HG03565 (cell line): Measurements from ENCODE around the gene IL36B.

ENCODE experiments used
- ATAC-seq: cut with Tn5 transposase; IDR thresholded peaks from one replicate; pipeline ENCODE4 v1.9.1; 2021; ENCODE audit warnings: mild to moderate bottlenecking, moderate library complexity; ENCODE audit not compliant: unreplicated experiment

IL36B gene

DNA sequence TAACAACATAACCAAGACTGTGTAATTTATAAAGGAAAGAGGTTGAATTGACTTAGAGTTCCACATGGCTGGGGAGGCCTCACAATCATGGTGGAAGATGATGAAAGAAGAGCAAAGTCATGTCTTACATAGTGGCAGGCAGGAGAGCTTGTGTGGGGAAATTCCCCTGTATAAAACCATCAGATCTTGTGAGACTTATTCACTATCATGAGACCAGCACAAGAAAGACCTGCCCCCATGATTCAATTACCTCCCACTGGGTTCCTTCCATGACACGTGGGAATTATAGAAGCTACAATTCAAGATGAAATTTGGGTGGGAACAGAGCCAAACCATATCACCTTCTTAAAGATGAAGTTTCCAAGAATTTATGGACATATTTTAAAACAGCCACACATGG, 3.9 kb upstream of the IL36B start:
- no peak for ATAC-seq

DNA sequence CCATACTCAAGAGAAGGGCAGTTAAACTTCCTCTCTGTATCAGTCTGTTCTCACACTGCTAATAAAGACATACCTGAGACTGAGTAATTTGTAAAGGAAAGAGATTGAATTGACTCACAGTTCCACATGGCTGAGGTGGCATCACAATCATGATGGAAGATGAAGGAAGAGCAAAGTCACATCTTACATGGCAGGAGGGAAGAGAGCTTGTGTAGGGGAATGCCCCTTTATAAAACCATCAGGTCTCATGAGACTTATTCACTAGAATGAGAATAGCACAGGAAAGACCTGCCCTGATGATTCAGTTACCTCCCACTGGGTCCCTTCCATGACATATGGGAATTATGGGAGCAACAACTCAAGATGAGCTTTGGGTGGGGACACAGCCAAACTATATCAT, 1.4 kb upstream of the IL36B start:
- ATAC-seq, result no peak

DNA sequence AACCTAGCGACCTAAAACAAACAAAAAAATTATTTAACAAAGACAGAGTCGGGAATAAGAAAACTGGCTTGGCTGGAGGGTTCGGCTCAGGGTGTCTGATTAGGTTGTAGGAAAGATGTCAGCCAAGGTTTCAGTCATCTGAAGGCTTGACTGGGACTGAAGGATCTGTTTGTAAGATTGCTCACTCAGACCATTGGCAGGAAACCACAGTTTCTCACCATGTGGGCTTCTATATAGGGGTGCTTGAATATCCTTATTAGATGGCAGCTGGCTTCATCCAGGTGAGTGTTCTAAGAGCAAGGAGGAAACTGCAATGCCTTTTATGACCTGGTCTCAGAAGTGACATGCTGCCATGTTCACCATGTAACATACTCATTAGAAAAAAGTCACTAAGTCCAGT, 999 bp upstream of the IL36B start:
- no peak for ATAC-seq

DNA sequence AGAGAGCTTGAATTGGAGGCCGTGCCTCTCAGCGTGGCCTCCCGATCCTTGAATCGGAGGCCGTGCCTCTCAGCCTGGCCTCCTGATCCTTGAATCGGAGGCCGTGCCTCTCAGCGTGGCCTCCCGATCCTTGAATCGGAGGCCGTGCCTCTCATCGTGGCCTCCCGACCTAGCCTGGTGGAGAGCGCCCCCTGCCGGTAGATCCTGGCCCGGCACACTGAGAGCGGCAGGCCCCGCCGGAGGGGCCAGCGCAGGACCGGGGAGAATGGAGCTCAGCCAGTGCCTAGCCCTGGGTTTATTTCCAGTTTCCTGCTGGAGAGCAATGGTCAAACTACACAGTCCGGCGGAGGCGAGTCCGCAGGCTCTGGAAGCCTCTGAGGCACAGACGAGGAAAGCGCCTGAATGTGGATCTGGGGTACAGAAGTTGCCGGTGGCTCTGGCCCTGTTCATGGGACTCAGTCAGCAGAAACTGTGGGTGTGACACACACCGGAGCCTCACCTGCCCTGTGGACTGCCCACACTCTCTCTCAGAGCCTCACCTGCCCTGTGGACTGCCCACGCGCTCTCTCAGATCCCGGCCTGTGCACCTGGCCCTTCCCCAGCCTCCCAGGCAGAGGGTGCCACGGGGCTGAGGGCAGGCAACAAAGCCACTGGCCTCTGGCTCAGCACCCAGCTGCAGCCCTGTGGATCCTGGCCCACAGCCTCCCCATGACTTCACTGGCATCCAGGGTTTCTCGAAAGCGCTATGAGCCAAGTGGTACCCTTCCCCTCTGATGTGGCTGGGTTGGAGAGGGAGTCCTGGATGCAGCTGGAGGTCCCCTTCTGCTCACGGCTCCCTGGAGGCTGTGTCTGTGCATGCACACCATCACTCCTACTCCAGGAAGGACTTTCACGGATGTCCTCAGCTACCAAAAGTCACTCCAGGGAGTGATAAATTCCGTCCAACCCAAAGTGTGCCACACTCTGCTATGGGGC, 1.5 kb downstream of the IL36B start:
- no peak for ATAC-seq

DNA sequence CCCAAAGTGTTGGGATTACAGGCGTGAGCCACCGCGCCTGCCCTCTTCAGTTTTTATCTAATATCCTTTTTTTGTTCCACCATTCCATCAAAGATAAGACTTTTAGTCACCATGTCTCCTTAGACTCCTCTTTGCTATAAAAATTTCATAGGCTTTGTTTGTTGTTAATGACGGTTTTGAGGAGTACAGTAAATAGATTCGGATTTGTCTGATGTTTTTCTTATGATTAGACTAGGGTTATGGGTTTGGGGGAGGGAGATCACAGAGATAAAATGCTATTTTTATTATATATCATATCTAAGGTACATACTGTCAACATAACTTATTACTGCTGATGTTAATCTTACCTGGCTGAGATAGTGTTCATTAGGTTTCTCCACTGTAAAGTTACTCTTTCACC, 6.2 kb downstream of the IL36B start:
- ATAC-seq, result no peak

DNA sequence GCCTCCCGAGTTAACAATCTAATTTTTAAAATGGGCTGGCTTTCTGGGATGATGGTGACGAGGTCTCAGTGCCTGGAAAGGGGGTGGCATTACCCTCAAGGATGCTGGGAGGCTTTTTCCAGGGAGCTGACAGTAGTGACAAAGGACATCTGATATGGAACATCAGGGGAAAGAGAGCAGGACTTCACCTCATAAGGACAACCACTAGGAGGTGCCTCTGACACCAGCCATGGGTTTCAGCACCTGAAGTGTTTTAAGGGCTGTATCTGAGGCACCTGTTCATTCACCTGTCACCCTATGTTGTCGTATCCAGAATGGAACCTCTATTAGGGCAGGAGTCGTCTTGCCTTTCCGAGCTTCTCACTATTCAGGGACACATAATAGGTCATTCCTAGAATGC, 10.8 kb downstream of the IL36B start:
- no peak for ATAC-seq

DNA sequence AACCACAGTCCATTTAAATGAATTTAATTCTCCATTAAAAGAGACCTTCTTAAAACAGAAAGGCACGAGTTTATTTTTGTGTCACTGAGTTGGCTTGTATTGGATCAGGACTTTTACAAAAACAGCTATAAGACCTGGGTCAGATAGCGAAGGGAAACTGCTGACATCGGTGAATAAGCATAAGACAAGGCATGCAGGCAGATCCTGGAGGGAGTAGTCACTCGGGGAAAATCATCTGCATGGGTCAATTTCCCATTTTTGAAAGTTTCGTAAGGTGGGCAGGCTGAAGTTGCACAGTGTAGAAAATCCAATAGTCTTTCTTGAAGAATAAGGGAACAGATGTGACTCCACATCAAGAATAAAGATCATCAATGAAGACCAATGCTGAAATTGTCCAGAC, 12.9 kb downstream of the IL36B start:
- ATAC-seq, result no peak

DNA sequence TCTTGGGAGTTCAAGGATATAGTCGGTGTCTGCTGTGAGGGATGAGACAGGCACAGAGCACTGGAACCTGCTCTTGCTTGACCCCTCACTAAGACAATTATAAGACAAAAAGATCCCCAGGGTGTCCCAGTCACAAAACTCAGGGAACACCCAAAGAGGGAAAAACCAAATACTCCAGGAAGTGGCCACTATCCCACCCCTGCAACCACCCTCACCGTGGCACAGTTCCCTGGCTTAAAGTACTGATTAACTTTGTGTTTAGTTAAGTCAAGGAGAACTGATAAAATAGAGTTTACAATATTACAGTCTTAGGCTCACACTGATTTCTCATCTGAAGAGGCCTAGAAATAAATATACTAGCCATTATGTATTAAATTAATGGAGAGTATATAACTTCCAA, 13.5 kb downstream of the IL36B start:
- ATAC-seq, result no peak

DNA sequence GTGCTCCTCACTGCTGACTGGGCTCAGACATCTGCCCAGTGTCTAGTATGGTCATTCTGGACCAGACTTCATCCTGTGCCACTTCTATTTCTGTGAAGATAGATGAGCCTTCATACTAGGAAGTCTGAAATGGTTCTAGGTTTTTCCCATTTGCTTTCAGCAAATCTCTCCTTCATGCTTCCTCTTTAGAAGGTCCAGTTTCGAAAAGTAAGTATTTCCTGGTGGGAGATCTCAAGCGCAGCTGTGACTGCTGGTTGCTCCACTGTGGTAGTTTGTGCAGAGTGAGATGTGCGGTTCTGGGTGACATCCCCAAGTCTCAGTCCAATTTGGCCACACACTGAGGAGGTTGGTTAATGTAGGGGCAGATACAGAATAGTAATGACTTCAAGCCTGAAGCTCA, 14.4 kb downstream of the IL36B start:
- no peak for ATAC-seq

DNA sequence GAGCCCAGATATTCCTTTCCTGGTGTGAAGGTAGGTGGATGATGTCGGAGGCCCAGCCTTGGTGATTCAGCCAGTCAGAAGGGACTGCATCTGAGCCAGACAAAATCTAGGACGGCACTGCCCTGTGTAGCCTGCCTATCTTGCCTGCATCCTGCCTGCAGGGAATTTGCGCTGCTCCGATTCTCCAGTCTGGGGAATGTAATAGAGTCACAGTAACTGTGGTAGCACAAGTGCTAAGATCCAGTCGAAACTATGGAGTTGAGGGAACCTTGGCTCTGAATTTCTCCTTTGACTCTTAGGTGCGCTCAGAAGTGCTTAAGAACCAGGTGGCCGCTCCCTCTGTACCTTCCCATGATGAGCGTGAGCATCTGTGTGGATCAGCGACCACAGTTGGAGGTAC, 15.9 kb downstream of the IL36B start:
- no peak for ATAC-seq

DNA sequence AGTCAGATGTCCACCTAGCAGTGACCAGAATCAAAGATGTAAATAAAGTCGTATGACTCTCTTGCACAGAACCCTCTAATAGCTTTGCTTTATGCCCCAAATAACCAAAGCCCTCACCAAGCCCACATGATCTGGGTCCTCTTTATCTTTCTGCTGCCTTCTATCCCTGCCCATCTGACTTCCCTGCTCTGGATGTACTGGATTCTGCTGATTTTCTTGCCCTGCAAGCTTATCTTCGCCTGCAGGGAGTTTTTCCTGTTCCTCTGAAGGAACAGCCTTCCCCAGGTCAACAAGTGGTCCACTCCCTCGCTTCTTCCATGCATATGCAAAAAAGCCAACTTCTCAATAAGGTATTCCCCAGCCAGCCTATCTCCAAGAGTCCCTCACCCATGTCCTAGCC, 18.7 kb downstream of the IL36B start:
- no peak for ATAC-seq

DNA sequence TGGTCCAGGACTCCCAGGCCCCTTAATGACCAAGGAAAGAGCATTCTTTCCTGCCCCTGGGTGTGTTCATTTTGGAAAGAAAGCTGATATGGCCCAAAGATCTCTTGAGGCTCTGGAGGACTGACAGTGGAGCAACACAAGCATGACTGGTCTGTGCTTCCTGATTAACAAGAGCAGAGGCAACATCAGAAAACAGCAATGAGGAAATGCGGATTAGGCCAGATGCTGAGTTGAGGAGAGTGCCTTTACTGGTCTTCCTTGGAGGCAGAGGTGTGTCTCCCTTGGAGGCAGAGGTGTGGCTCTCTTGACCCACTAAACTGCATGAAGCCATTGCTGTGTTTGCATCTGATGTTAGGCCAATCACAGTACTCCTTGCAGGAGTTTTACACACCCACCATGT, 19.9 kb downstream of the IL36B start:
- ATAC-seq, result no peak

DNA sequence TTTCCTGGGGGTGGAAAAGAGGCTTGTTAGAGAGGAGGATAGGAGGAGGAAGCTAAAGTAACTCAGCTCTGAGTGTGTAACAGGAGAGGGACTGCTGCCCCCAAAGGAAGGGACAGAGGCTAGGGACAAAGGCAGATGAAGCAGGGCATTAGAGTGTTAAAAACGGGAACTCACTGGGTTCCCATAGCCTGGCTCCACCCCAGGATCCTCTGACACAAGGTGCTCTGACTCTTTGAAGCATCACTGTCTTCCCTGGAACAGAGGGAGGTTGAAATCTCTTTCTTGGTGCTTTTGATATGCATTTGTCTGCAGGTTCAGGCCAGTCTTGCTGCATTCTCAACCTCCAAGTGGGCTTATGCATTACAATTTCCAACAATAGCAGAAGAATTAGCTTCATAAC, 24.6 kb downstream of the IL36B start:
- ATAC-seq, result no peak

DNA sequence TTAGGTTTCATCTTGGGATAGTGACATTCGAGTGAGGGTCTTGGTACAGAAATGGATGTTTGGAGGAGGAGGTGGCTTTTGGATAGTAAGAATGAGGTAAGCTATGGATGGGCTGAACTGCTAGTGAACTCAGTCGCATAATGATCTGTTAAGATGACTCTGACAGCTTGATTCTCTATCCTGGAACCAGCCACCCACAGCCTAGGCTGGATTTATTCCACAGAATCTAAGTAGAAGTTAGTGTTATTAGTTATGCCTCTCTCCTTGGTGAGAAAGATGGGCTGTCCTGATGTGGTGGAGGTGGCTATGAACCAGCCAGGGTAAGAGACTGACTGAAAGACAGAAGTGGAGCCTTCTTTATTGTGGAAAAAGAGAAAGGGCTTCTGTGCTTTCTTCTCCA, 25.0 kb downstream of the IL36B start:
- ATAC-seq, result no peak

DNA sequence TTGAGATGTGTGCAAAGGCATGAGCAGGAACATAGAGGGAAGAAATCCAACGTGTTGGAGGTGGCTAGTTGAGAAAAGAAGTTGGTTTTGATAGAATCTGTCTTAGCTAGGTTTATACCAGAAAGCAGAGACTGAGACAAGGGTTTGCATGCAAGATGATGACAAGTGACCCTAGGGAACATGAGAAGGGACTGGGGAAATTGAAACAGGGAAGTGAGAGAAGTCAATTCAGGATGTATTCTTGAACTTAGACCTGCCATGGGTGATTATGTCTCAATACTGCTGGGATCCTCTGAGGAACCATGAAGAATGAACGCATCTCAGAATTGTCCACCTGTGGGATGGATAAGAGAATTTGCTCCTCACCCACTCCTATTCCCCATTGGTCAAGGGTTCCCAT, 26.9 kb downstream of the IL36B start:
- ATAC-seq, result no peak

DNA sequence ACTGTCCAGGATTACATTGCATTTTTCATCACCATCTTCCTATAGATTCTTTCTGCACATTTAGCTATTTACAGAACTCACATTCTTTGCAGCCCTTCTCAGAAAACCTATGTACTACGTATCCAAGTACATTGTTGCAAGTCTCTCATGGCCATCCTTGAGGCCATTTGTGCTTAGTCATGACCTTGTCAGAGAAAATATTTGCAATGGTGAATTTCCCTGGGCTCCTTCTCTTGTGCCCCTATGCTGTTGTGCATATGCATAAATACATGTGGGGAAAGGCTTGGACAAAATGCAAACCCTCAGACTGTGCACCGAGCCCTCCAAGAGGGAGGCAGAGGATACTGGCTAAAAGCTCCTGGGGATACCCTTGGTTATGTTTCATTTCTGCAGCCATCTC, 27.9 kb downstream of the IL36B start:
- no peak for ATAC-seq

DNA sequence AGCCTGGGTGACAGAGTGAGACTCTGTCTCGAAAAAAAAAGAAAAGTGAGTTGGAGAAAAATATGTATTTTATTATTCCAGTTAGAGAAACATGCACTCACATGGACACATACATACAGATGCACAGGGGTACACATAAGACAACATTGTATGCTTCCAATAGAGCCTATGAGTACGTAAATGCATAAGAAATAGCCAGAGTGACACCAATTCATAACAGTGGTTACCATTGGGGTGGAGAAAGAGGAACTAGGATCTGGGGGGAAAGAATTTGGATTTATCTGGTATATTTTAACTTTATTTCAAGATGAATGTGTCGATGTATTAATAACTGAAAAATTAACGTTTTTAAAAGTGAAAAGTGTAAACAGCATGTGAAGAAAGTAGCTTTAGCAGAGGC, 31.4 kb downstream of the IL36B start:
- no peak for ATAC-seq

DNA sequence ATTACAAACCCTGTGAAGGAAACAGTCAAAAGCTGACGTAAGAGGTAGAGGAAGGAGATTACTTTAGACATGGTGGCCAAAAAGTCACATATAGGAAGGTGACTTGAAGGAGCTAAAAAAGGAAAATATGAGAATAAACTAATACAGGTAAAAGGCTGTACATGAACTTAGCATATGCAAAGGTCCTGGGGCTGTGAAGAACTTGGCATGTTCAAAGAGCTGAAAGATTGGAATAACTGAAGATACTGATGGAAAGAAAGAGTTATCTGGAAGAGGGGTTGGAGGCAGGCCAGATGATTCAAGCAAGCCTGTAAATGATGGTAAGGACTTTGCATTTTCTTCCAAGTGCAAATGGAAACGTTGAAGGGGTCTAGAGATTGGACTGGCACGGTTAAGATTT, 34.2 kb downstream of the IL36B start:
- no peak for ATAC-seq

DNA sequence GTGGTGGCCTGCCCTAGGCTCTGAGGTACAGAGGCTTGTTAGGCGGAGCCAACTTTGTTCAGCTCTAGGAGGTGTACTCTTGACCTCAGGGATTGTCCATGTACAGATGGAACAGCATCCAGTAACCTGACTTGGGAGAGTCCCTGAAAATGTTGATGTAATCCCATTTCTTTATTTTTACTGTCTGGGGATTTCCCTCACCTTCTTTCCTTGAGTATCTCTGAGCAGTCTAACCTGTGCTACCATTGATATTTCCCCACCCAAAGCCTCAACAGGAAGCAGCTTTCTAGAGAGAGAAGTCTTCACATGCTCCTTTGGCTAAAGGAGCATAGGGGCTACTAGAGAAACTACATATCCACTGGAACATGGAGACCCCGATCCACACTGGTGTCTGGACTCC, 37.0 kb downstream of the IL36B start:
- ATAC-seq, result no peak

DNA sequence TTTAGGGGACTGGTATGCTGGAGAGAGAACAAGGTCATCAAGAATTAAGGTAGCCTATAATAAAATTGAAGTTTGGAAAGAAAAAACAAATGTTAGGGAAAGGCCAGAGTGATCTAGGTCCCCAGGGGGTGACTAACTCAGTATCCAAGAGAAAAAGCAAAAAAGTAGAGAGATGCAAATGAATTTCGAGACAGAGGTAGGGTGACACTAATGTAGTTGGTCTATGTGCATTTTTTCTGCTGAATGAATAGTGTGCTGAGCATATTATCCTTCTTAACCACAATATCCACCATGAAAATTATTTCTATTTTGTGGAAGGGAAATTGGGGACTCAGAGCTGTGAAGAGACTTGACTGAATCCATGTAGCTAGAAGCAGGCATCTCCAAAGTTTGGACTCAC, 37.6 kb downstream of the IL36B start:
- no peak for ATAC-seq

DNA sequence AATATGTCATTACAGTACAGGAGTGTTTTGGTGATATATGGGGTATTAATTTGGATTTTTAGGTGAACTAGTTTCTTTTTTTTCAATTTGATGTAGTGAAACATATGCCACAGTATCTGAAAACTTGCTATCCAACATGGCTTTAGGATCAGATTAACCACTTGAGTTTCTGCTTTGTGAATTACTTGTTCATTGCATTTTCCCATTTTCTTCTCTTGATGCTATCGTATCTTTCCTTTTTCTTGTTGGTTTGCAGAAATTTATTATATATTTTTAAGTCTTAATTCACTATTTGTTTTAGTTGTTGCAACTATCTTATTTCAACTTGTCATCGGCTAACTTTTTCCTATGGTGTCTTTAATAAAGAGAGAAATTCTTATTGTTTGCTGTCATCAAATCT, 38.6 kb downstream of the IL36B start:
- ATAC-seq, result no peak

DNA sequence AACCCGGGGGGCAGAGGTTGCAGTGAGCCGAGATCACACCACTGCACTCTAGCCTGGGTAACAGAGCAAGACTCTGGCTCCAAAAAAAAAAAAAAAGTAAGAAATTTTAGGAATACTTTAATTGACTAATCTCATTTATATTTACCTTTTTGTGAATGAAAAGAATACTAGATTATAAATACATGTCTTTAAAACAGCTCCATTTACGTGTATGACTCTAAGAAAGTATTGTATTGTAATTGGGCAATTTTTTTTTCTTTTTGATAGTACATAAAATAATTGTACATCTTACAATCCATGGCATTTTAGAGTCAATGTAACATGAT, 39.4 kb downstream of the IL36B start:
- ATAC-seq, result no peak
